Kidney (tissue), 14 donors: ENCODE measurements around the gene BHLHE40. TPM values are rescaled to one million over a fixed set of nuclear protein-coding genes. Genes with fewer than 3 reads are reported as not detected.

Experiments
- DNase-seq, 5 donors: peaks; one replicate each; pipeline ENCODE4 v3.0.0-alpha.2; 2013 to 2020
- FAIRE-seq: peaks from 2 replicates; lab custom pipeline; 2012; peaks lifted over from hg19 to GRCh38; lab: Jason Lieb, UNC
- H3K27ac ChIP-seq, 2 donors: one replicate each; pipeline ENCODE4 v1.7.0; 2013; ENCODE audit warnings: low read depth in 2 of 2, low read length in 2 of 2, inconsistent platforms in 1 of 2
- H3K27me3 ChIP-seq: one replicate; pipeline ENCODE4 v1.7.1; 2013; ENCODE audit warnings: low read length, inconsistent platforms; ENCODE audit not compliant: control insufficient read depth, insufficient read depth
- H3K36me3 ChIP-seq, 3 donors: one replicate each; pipeline versions ENCODE4 v1.7.0 to v1.7.1; 2013; ENCODE audit warnings: low read length in 3 of 3, control low read depth in 1 of 3, inconsistent platforms in 1 of 3; ENCODE audit not compliant: insufficient read depth in 3 of 3, control insufficient read depth in 2 of 3
- H3K4me1 ChIP-seq, 3 donors: one replicate each; pipeline versions ENCODE4 v1.7.0 to v1.7.1; 2013; ENCODE audit warnings: low read length in 3 of 3, inconsistent platforms in 1 of 3, low read depth in 1 of 3; ENCODE audit not compliant: control insufficient read depth in 2 of 3, insufficient read depth in 2 of 3
- H3K4me3 ChIP-seq, 3 donors: one replicate each; pipeline versions ENCODE4 v1.7.0 to v1.8.1; 2013; ENCODE audit warnings: low read length in 3 of 3, control low read depth in 1 of 3, inconsistent platforms in 1 of 3
- H3K9ac ChIP-seq, 3 donors: one replicate each; pipeline versions ENCODE4 v1.7.0 to v1.7.1; 2013; ENCODE audit warnings: low read length in 3 of 3, control low read depth in 1 of 3, inconsistent platforms in 1 of 3
- H3K9me3 ChIP-seq, 3 donors: one replicate each; pipeline versions ENCODE4 v1.7.0 to v1.7.1; 2013; ENCODE audit warnings: low read length in 3 of 3, control low read depth in 1 of 3, inconsistent platforms in 1 of 3; ENCODE audit not compliant: control insufficient read depth in 2 of 3, insufficient read depth in 1 of 3
- CTCF ChIP-seq: IDR thresholded peaks from 3 replicates; pipeline ENCODE4 v1.5.1; 2012; ENCODE audit warnings: mild to moderate bottlenecking, moderate library complexity, borderline replicate concordance; ENCODE audit not compliant: insufficient read depth; ENCODE audit errors: extremely low read depth
- intact Hi-C: fragments of 100-400 bp; cut with DNase I; formaldehyde crosslinking; loops from one replicate; pipeline ENCODE4 v1.11.1; 2022
- polyA plus RNA-seq: library from polyadenylated mRNA; stranded (reverse); fragments of 350-450 nt; fragmentation: Illumina TruSeq; extraction: RNeasy Lipid Tissue Mini Kit (QIAGEN cat#74804); gene quantifications from one replicate; pipeline ENCODE4 v1.2.3, GENCODE V29; 2014; ENCODE audit warnings: low read depth, low replicate concordance; ENCODE audit not compliant: insufficient read depth
- total RNA-seq: library from RNA; stranded (reverse); fragmentation: NEBNext Ultra II Directional; extraction: Animal tissue kit (Norgen Biotek cat#: 25700); gene quantifications from one replicate; pipeline ENCODE4 v1.2.1, GENCODE V29; 2021
- donor health status: control.
- donor health status: control.
- donor health status: control.
- donor health status: control.
- donor health status: control.
- donor health status: DM: yes; HTN: yes; CAD: no.
- donor health status: Normal renal cell carcinoma (clear cell type).

BHLHE40 gene
- total and polyA plus RNA-seq, 2 donors from 2014 or later = 39.4 to 147 TPM

GRCh38 chr3:4953119-4953518 is 26.1 kb upstream of the BHLHE40 start:
- no peak overlapping the region for H3K9ac ChIP-seq
- TF ChIP-seq CTCF = no peak
- H3K9me3 ChIP-seq = no peaks in the 10 kb centered on the region
- H3K36me3 ChIP-seq = no peaks in the 10 kb centered on the region
- no peaks in the 10 kb centered on the region for H3K27me3 ChIP-seq
- FAIRE-seq (no peak), DNase-seq (no peak)
- H3K4me3 ChIP-seq = no peak overlapping the region
- no peaks in the 10 kb centered on the region for H3K4me1 ChIP-seq
- no peak overlapping the region for H3K27ac ChIP-seq
- intact Hi-C loops = no loop called here

- H3K9ac ChIP-seq = no peak overlapping the region
- H3K27me3 ChIP-seq = no peaks in the 10 kb centered on the region
- intact Hi-C loops = no loop called here
- no peaks in the 10 kb centered on the region for H3K36me3 ChIP-seq
- H3K4me1 ChIP-seq = no peaks in the 10 kb centered on the region
- no peak overlapping the region for H3K27ac ChIP-seq
- FAIRE-seq = no peak
- TF ChIP-seq CTCF = no peak
- H3K4me3 ChIP-seq = no peak overlapping the region
- DNase-seq = no peak
- H3K9me3 ChIP-seq = peaks cover 0 to 4% (median 0%) of the 10 kb centered on the region in 3 donors
Observed at GRCh38 chr3:4954256-4955000, 24.8 kb upstream of the BHLHE40 start.

- intact Hi-C loops = no loop called here
- H3K27ac ChIP-seq = no peak overlapping the region
- no peak overlapping the region for H3K9ac ChIP-seq
- H3K4me1 ChIP-seq = no peaks in the 10 kb centered on the region
- H3K36me3 ChIP-seq = no peaks in the 10 kb centered on the region
- DNase-seq (no peak), FAIRE-seq (no peak)
- no peak for TF ChIP-seq CTCF
- no peak overlapping the region for H3K4me3 ChIP-seq
- H3K9me3 ChIP-seq = peaks cover 0 to 4% (median 0%) of the 10 kb centered on the region in 3 donors
- H3K27me3 ChIP-seq = no peaks in the 10 kb centered on the region
Observed at GRCh38 chr3:4956099-4956498, 23.1 kb upstream of the BHLHE40 start.
